Right lobe of liver (tissue), 6 donors: ENCODE data around the gene TNFRSF13B. TPM values are rescaled to one million over a fixed set of nuclear protein-coding genes. Genes with fewer than 3 reads are reported as not detected.
A peak's percentile ranks its signal among the peaks of the same experiment; 100 is the strongest.

Source experiments
- ATAC-seq, 4 donors: fragments of 200-7000 bp; cut with Tn5 transposase; one replicate each; pipeline ENCODE4 v1.9.1; 2020; ENCODE audit warnings: mild to moderate bottlenecking in 4 of 4, moderate library complexity in 4 of 4
- DNase-seq, 3 donors: peaks; one replicate each; pipeline ENCODE4 v3.0.0-alpha.2; 2020
- H3K27ac ChIP-seq, 3 donors: fragments of 200-600 bp; one replicate each; pipeline ENCODE4 v1.8.0; 2022
- H3K27me3 ChIP-seq, 2 donors: fragments of 200-600 bp; one replicate each; pipeline ENCODE4 v1.8.0; 2022
- H3K36me3 ChIP-seq, 4 donors: fragments of 200-600 bp; sonication (generic) in 1 of 4; one replicate each; pipeline versions ENCODE4 v1.5.1 to v1.8.0; 2017 to 2022; ENCODE audit warnings: control low read depth in 1 of 4
- H3K4me1 ChIP-seq, 4 donors: fragments of 200-600 bp; sonication (generic) in 1 of 4; one replicate each; pipeline versions ENCODE4 v1.5.1 to v1.8.0; 2017 to 2022; ENCODE audit warnings: control low read depth in 1 of 4
- H3K4me3 ChIP-seq, 3 donors: fragments of 200-600 bp; one replicate each; pipeline ENCODE4 v1.8.0; 2022
- H3K9me3 ChIP-seq, 4 donors: fragments of 200-600 bp; sonication (generic) in 1 of 4; one replicate each; pipeline versions ENCODE4 v1.5.1 to v1.8.0; 2017 to 2022; ENCODE audit warnings: control low read depth in 1 of 4
- POLR2A ChIP-seq: fragments of 450-650 bp; IDR thresholded peaks from one replicate; pipeline ENCODE4 v1.6.1; 2017; ENCODE audit warnings: antibody characterized with exemption, mild to moderate bottlenecking
- WGBS: methylation state at CpG from one replicate; pipeline ENCODE4 v1.1.6; 2018; ENCODE audit warnings: low coverage, low lambda C conversion rate; ENCODE audit not compliant: insufficient coverage; ENCODE audit errors: missing lambda C conversion rate; 5-methylcytosine and 5-hydroxymethylcytosine counted together
- intact Hi-C, 2 donors: fragments of 100-400 bp; cut with DNase I; formaldehyde crosslinking; loops; one replicate each; pipeline versions ENCODE4 v1.11.2 to v1.14.1; 2022
- total RNA-seq, 6 experiments: library from RNA; depleted of rRNA in 2 of 6; stranded (reverse); fragments of >200 nt in 2 of 6; fragmentation: NEBNext Ultra II Directional in 3 of 6; extraction: Animal tissue kit (Norgen Biotek cat#: 25700) in 3 of 6; gene quantifications; one replicate each; pipeline versions ENCODE4 v1.1.0 to v1.2.4, GENCODE V29; 2016 to 2023
- TF ChIP-seq, protein P1 (sequence below), 4 donors: fragments of 200-600 bp in 3 of 4; fragments of 450-650 bp in 1 of 4; IDR thresholded peaks; one replicate each; pipeline versions ENCODE4 v1.5.1 to v1.8.0; 2016 to 2022; ENCODE audit warnings: antibody characterized with exemption in 4 of 4, mild to moderate bottlenecking in 2 of 4
- donor health status: DM: no; HTN: yes; CAD: no.
- donor health status: DM: no; HTN: no; CAD: no.
- donor health status: DM: no; HTN: no; CAD: no.
- donor health status: DM: no; HTN: yes; CAD: no.
- donor health status: DM: no; HTN: yes; CAD: no.

TNFRSF13B gene
- total RNA-seq, 6 experiments from 2014 or later = 0.44 TPM; not detected in 5

DNA sequence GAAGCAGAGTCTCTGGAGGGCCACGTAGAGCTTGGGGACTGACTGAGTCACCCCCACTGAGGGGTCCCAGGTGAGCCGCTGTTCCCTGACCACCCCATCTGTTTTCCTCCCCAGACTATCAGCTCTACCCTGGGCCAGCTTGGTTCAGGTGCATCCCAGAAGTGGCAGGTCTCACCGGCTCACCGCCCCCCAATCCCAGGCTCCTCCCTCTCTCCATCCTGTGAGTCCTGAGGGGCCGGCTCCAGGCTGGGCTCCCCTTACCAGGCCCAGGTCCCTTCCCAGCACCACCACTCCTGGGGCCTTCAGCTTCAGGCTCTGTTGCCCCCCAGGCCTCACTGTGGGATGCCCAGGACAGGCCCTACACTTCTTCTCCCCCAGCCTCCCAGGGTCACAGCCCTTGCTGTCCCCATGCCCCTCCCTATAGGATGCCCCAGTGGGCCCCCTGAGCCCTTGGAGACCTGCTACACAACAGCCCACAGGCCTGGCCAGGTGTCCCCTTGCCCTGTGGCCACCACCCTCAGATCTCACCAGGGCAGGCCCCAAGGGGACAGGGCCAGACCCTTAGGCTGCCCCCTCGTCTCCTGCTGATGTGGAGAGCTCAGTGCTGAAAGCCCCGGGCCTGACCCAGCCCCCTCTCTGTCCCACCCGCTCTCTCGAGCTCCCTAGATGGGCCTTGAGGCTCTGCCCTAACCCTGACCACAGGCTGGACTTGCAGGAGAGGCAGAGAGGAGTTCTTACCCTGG, 40.4 kb downstream of the TNFRSF13B start:
- DNase-seq = peak in 1 of 3 donors; percentile 34
- no peaks in the 10 kb centered on the region for H3K4me1 ChIP-seq
- H3K27ac ChIP-seq = no peak overlapping the region
- no peaks in the 10 kb centered on the region for H3K36me3 ChIP-seq
- intact Hi-C loops = no loop called here
- H3K4me3 ChIP-seq = no peak overlapping the region
- H3K9me3 ChIP-seq = no peaks in the 10 kb centered on the region
- WGBS = 56% methylated on average over 4 of the region's 9 CpGs
- TF ChIP-seq, protein P1, sequence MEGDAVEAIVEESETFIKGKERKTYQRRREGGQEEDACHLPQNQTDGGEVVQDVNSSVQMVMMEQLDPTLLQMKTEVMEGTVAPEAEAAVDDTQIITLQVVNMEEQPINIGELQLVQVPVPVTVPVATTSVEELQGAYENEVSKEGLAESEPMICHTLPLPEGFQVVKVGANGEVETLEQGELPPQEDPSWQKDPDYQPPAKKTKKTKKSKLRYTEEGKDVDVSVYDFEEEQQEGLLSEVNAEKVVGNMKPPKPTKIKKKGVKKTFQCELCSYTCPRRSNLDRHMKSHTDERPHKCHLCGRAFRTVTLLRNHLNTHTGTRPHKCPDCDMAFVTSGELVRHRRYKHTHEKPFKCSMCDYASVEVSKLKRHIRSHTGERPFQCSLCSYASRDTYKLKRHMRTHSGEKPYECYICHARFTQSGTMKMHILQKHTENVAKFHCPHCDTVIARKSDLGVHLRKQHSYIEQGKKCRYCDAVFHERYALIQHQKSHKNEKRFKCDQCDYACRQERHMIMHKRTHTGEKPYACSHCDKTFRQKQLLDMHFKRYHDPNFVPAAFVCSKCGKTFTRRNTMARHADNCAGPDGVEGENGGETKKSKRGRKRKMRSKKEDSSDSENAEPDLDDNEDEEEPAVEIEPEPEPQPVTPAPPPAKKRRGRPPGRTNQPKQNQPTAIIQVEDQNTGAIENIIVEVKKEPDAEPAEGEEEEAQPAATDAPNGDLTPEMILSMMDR (IDR thresholded peaks at IDR 0.05) = no peak
- no peak for TF ChIP-seq POLR2A
- no peak for ATAC-seq
- no peaks in the 10 kb centered on the region for H3K27me3 ChIP-seq

DNA sequence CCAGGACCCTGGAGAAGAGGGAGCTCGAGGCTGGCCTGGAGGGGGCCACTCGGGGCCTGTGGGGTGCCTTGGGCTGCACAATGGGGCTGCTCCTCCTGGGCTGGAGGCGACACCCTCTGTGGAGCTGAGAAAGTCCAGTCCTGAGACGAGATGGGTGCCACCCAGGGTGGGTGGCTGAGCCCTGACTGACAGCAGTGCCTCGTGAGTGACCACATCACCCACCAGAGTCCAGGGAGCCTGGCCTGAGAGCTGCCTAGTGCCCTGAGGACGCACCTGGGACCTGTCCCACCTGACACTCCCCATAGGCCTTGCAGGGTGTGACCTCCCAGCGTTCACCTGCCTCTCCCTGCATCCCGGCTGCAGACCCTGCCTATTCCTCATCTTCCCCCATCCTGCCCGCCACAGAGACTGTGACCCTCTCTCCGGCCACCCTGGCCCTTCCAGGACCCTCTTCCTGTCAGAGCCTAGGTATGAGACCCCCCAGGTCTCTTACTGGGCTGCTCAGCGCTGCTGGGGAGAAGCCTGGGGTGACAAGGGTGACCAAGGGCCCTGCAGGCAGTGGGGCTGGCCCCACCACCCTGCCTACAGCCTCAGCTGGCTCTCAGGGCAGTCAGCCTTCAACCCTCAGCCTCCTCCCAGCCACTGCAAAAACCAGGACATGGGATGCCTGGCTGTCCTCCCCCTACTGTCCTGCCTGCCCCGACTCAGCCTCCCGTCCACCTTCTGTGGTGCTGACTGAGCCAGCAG, 41.2 kb downstream of the TNFRSF13B start:
- Histone ChIP-seq H3K4me3 (no peak overlapping the region), H3K9me3 (no peaks in the 10 kb centered on the region), H3K27ac (no peak overlapping the region), H3K36me3 (no peaks in the 10 kb centered on the region), H3K27me3 (no peaks in the 10 kb centered on the region), H3K4me1 (no peaks in the 10 kb centered on the region)
- intact Hi-C loops = no loop called here
- ATAC-seq = no peak
- peak in 1 of 3 donors; percentile 35 for DNase-seq
- no peak for TF ChIP-seq POLR2A
- TF ChIP-seq, protein P1 (IDR thresholded peaks at IDR 0.05) = no peak
- WGBS = 83% methylated on average over 1 of the region's 13 CpGs

DNA sequence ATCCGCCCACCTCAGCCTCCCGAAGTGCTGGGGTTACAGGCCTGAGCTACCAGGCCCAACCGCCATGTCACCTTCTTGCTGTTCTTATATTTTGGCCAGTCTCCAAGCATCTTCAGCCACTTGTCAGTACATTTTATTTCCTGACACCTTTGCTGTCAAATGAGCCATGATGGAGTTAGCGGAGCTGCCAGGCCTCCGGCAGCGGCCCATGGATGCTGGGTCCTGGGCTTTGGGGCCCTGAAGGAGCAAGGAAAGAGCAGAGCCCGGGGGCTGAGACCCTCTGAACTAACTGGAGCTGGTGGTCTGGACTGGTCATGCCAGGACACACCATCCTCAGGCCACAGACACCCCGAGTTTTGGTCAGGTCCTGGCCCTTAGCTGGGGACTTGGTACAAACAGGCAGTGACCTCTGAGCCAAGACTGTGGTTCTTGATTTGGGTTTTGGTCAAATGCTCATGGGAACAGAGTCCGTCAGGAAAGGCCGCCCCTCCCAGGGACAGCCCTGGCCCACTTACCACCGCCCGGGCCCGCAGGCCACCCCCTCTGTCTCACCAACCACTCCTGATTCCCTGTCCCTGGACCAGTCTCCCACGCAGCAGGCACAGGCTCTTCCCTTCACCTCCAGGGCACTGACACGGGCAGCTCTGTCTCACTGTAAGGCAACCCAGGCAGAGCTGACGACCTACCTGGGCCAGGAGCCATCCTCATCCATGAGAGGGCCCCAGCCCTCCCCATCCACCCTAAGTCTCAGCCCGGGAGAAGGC, 42.0 kb downstream of the TNFRSF13B start:
- Histone ChIP-seq H3K27ac (no peak overlapping the region), H3K4me3 (no peak overlapping the region), H3K36me3 (no peaks in the 10 kb centered on the region), H3K9me3 (no peaks in the 10 kb centered on the region), H3K27me3 (no peaks in the 10 kb centered on the region), H3K4me1 (no peaks in the 10 kb centered on the region)
- ATAC-seq (no peak), DNase-seq (peak in 1 of 3 donors; percentile 21)
- TF ChIP-seq POLR2A = no peak
- TF ChIP-seq, protein P1 (IDR thresholded peaks at IDR 0.05) = no peak
- intact Hi-C loops = no loop called here
- 82% methylated on average over 5 of the region's 17 CpGs for WGBS

DNA sequence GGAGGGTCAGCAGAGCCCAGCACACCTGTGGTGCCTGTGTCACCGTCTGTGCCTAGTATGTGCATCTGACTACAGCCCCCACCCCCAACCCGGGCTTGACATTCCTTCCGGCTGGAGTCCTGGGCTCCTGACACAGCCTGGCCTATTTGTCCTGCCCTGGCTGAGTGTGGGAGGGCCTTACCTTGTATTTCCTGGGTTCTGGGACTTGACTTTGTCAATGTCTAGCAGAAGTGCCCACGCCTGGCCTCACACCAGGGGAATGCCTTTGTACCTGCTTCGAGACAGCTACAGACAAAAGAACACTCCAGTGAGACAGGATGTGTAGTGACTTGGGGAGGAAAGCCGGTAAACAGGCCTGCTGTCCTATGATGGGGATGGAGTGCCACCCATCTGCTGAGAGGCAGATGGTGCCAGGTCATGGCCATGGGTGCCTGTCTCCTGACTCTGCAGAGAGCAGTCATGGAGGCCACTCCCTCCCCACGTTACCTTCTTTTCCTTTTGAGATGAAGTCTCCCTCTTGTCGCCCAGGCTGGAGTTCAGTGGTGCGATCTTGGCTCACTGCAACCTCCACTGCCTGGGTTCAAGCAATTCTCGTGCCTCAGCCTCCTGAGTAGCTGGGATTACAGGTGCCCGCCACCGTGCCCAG, 42.8 kb downstream of the TNFRSF13B start:
- DNase-seq (peak in 1 of 3 donors; percentile 28), ATAC-seq (no peak)
- no peaks in the 10 kb centered on the region for H3K27me3 ChIP-seq
- intact Hi-C loops = no loop called here
- H3K9me3 ChIP-seq = no peaks in the 10 kb centered on the region
- H3K4me1 ChIP-seq = no peaks in the 10 kb centered on the region
- H3K36me3 ChIP-seq = no peaks in the 10 kb centered on the region
- TF ChIP-seq POLR2A = no peak
- TF ChIP-seq, protein P1 (IDR thresholded peaks at IDR 0.05) = no peak
- H3K27ac ChIP-seq = no peak overlapping the region
- no peak overlapping the region for H3K4me3 ChIP-seq
- 78% methylated on average over 6 of the region's 12 CpGs for WGBS
